NCI-H187 (cell line): ENCODE measurements around the gene CD248.
"Not testable (repeated sequence)": the region's sequence is repeated elsewhere in the genome, so short reads cannot be mapped to it uniquely, and the experiment has no call there.

Source experiments
- DNase-seq, 2 experiments: peaks; one replicate each; lab custom pipeline; 2025; lab: John Stamatoyannopoulos, UW

CD248 gene

GRCh38 chr11:66328302-66329144, 11.7 kb upstream of the CD248 start:
- DNase-seq: peak; percentile 4 to 61

GRCh38 chr11:66328031-66328301, 11.1 kb upstream of the CD248 start:
- DNase-seq: no peak

- DNase-seq: no peak
Measured at GRCh38 chr11:66327171-66328030, 10.6 kb upstream of the CD248 start.

GRCh38 chr11:66326261-66327111, 9.6 kb upstream of the CD248 start:
- no peak for DNase-seq

GRCh38 chr11:66325263-66325671, 8.4 kb upstream of the CD248 start:
- no peak for DNase-seq

- DNase-seq: no peak
Measured at GRCh38 chr11:66324664-66325063, 7.8 kb upstream of the CD248 start.

GRCh38 chr11:66323684-66324083, 6.8 kb upstream of the CD248 start:
- no peak for DNase-seq

GRCh38 chr11:66322732-66323427, 6.0 kb upstream of the CD248 start:
- DNase-seq: no peak

GRCh38 chr11:66321606-66322005, 4.8 kb upstream of the CD248 start:
- no peak for DNase-seq

GRCh38 chr11:66320748-66321147, 3.9 kb upstream of the CD248 start:
- not testable (repeated sequence) for DNase-seq

GRCh38 chr11:66320289-66320688, 3.4 kb upstream of the CD248 start:
- not testable (repeated sequence) for DNase-seq

GRCh38 chr11:66318600-66318970, 1.7 kb upstream of the CD248 start:
- DNase-seq: no peak

- DNase-seq: no peak
Measured at GRCh38 chr11:66317723-66318599, 1.1 kb upstream of the CD248 start.

- DNase-seq: no peak
Measured at GRCh38 chr11:66317322-66317722, 478 bp upstream of the CD248 start.

- no peak for DNase-seq
Measured at GRCh38 chr11:66315921-66316811, 678 bp downstream of the CD248 start.

- DNase-seq: no peak
Measured at GRCh38 chr11:66315498-66315885, 1.4 kb downstream of the CD248 start.

- no peak for DNase-seq
Measured at GRCh38 chr11:66314561-66315497, 2.0 kb downstream of the CD248 start.

- no peak for DNase-seq
Measured at GRCh38 chr11:66314186-66314501, 2.7 kb downstream of the CD248 start.
